Measurements from ENCODE around the gene SLC35F5.
"Not testable (repeated sequence)": the region's sequence is repeated elsewhere in the genome, so short reads cannot be mapped to it uniquely, and the experiment has no call there.

SLC35F5 gene

DNA sequence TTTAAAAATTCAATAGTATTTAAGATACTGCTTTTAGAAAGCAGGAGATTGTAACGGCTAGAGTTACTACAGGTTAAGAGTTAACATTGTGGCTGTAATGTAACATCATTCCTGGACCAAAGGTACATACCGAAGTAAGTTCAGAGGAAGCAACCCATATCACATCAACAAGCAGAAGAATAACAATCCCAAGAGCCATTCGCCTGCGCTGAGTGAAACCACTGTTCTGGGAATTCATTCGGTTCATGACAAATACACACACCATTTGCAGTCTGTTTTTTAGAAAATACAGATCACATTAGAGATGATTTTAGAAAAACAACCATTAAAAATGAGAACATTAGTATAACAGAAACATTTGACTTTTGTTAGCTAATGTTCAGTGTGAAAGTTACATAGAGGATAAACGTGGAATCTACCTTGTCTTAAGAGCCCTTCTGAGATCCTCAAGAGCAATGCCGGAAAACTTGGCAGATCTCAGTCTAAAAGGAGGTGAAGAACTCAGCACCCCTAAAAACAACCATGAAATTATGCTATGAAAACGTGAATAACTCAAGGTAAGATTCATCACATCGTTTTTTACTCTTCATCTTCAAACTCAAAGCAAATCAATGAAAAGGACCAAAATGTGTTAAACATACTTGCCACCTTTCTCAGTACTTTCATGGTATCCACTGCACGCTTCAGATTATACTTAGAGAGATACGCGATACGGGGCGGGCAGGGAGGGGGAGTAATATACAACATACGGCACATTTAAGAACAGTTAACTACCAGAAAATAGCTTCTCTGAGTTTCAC is 1.2 kb downstream of the SLC35F5 start:
- DNase-seq = no peak

- no peak for DNase-seq
These were observed 2.3 kb downstream of the SLC35F5 start for GRCh38 chr2:113754160-113754559.

- DNase-seq = no peak
These were observed 6.1 kb downstream of the SLC35F5 start for GRCh38 chr2:113750385-113750784.

DNA sequence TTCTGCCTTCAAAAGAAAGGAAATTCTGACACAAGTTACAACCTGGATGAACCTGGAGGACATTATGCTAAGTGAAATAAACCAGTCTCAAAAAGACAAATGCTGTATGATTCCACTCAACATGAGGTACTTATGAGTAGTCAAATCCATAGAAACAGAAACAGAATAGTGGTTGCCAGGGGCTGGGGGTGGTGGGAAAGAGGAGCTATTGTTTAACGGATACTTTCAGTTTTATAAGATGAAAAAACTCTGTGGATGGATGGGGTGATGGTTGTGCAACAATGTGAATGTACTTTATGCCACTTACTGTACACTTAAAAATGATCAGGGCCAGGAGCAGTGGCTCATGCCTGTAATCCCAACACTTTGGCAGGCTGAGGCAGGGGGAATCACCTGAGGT is 15.4 kb downstream of the SLC35F5 start:
- no peak for DNase-seq

GRCh38 chr2:113739849-113740248 is 16.6 kb downstream of the SLC35F5 start:
- no peak for DNase-seq

GRCh38 chr2:113734185-113734584 is 22.3 kb downstream of the SLC35F5 start:
- no peak for DNase-seq

GRCh38 chr2:113724010-113724409 is 32.4 kb downstream of the SLC35F5 start:
- DNase-seq = no peak

- DNase-seq = no peak
These were observed 33.0 kb downstream of the SLC35F5 start for GRCh38 chr2:113723411-113723810.

- DNase-seq = peak; percentile 2
These were observed 36.3 kb downstream of the SLC35F5 start for GRCh38 chr2:113720167-113720566.

- DNase-seq = no peak
These were observed 40.2 kb downstream of the SLC35F5 start for GRCh38 chr2:113716291-113716690.

- no peak for DNase-seq
These were observed 43.5 kb downstream of the SLC35F5 start for GRCh38 chr2:113712941-113713340.

DNA sequence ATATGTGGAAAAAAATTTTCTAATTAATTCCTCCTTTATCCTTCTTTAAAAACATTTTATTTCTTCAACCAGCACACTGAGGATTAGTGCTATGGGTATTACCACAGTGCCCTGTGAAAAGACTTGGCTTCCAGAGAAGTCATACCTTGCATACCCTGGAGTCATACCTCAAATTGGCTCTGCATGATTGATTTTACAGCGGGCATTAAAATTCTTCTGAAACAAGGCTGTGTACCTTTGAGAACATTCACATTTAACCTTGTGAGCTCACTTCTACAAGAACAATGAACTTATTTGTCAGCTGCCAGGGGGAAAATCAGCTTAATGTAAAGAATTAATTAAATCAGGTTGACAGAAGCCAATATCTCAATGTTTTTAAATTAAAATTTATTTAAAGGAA is 44.6 kb downstream of the SLC35F5 start:
- peak; percentile 60 for DNase-seq

- DNase-seq = no peak
These were observed 47.4 kb downstream of the SLC35F5 start for GRCh38 chr2:113709022-113709421.

DNA sequence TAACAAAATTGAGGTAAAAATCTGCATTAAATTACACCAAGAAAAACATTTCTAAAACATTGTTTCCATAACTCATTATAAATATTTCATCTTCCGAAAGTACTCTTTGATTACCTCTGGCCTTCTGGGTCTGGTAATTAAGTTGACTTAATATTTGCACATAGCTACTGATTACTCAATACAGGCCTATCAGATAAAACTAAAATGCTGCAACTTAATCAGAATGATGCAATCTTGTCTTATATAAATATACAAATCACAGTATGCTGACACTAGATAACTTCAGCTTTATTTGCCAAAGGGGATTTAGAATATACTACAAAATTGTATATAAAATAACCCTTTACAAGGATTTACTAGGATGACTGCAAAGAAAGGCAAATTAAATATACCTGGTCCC is 49.3 kb downstream of the SLC35F5 start:
- no peak for DNase-seq

GRCh38 chr2:113705982-113706523 is 50.4 kb downstream of the SLC35F5 start:
- no peak for DNase-seq

DNA sequence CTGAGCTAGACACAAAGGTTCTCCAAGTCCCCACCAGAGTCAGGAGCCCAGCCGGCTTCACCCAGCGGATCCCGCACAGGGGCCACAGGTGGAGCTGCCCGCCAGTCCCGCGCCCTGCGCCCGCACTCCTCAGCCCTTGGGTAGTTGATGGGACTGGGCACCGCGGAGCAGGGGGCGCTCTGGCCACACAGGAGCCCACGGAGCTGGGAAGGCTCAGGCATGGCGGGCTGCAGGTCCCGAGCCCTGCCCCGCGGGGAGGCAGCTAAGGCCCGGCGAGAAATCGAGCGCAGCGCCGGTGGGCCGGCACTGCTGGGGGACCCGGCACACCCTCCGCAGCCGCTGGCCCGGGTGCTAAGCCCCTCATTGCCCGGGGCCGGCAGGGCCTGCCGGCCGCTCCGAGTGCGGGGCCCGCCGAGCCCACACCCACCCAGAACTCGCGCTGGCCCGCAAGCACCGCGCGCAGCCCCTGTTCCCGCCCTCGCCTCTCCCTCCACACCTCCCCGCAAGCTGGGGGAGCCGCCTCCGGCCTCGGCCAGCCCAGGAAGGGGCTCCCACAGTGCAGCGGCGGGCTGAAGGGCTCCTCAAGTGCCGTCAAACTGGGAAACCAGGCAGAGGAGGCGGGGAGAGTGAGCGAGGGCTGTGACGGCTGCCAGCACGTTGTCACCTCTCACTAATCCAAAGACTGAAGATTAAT is 52.0 kb downstream of the SLC35F5 start:
- DNase-seq = not testable (repeated sequence)

- DNase-seq = no peak
These were observed 52.8 kb downstream of the SLC35F5 start for GRCh38 chr2:113703386-113704299.

- no peak for DNase-seq
These were observed 56.1 kb downstream of the SLC35F5 start for GRCh38 chr2:113700186-113700841.

DNA sequence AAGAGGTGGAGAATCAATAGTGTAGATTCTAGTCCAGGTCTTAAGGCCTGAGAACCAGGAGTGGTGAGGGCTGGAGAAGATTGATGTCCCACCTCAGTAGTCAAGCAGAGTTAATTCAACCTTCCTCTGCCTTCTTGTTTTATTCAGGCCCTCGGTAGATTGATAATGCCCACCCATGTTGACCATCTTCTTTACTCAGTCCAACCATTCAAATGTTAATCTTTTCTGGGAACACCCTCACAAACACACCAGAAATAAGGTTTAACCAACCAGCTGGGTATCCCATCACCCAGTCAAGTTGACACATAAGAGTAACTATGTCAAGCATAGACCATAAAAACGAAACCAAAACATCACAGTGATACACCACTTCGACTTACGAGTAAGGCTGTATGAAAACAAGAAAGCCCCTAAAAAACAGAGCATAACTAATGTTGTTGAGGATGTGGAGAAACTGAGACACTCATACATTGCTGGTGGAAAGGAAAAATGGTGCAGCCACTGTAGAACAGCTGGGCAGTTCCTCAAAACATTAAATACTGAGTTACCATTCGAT is 57.5 kb downstream of the SLC35F5 start:
- DNase-seq = no peak

- not testable (repeated sequence) for DNase-seq
These were observed 58.2 kb downstream of the SLC35F5 start for GRCh38 chr2:113698251-113698650.

GRCh38 chr2:113697516-113697915 is 58.9 kb downstream of the SLC35F5 start:
- no peak for DNase-seq

GRCh38 chr2:113694438-113694837 is 62.0 kb downstream of the SLC35F5 start:
- DNase-seq = no peak

Measured in NCI-H1048 (cell line).